Measurements from ENCODE around the gene RAB29.

RAB29 gene

DNA sequence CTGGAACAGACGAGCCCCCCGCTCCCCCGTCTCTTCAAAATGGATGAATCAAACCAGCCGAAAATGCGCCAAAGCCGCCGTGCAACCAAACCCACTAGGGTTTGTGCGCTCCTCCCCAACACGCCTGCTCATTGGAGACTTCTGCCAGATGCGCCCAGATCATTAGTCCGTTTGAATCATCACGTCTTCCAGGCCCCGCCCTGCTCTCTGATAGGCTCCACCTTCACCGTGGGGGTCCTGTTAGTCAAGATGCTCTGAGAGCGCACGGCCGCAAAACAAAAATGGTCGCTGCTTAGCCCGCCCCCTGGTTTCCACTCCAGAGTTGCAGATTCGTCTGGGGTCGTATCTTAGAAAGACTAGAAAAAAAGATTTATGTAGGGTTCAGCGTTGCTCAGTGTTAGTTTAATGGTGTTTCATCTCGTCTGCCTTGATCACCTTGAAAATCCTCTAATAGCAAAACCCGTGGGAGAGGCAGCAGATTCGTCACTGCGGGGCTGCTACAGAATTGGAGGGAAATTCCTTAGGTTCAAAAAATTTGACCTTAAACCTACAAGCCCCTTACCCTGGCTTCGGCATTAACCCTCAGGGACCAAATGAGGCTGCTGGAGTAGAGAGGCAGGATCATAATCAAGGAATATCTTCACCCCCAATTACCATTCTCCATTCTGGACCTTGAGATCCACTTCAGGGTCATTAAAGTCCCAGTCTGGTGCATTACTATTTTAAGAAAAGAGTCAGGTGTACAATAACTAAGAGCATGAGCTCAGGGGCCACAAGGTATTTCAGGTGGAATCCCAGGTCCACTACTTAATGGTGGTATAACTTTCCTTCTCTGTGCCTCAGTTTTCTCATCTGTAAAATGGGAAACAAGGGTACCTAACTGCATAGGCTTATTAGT lies 24.9 kb downstream of the RAB29 start, which contains the start of gene NUCKS1:
Gene NUCKS1, minus strand, starts transcription at position 45 of the 898 bp plus-strand sequence. CDS start 209 bp downstream, outside the sequence.
- Histone ChIP-seq H3K4me1 (ENCODE audit: control insufficient read depth, insufficient read depth, low read length) (0 out of 2 replicates have a peak, but pooled peaks cover 2% of the 10 kb centered on the region), H3K9me3 (ENCODE audit: control insufficient read depth, insufficient read depth, low read depth, low read length) (no peaks in the 10 kb centered on the region), H3K27ac (ENCODE audit: extremely low read depth, low read depth, low read length) (peak within 1 kb of the TSS; percentile 84), H3K4me3 (ENCODE audit: low read depth, low read length) (peak within 1 kb of the TSS; percentile 85), H3K36me3 (ENCODE audit: control insufficient read depth in 2 of 2, insufficient read depth in 1 of 2, low read length in 2 of 2) (peaks cover 0 to 10% of the 10 kb centered on the region in 2 experiments; a peak in 2 of 3 replicates)
- CTCF ChIA-PET, result interaction anchor here (0.6 to 1.7 kb wide), 2 partner anchors 91 to 1690 kb away, joined by 3 to 4 read pairs; no protein-coding TSS in a partner anchor
- POLR2A ChIA-PET, result interaction anchor here (0.6 to 2.4 kb wide), 6 partner anchors 16 to 1159 kb away, joined by 3 to 12 read pairs (median 5); partner anchors contain the start of genes ELK4, RAB29 and SLC45A3
- TF ChIP-seq, protein P1, sequence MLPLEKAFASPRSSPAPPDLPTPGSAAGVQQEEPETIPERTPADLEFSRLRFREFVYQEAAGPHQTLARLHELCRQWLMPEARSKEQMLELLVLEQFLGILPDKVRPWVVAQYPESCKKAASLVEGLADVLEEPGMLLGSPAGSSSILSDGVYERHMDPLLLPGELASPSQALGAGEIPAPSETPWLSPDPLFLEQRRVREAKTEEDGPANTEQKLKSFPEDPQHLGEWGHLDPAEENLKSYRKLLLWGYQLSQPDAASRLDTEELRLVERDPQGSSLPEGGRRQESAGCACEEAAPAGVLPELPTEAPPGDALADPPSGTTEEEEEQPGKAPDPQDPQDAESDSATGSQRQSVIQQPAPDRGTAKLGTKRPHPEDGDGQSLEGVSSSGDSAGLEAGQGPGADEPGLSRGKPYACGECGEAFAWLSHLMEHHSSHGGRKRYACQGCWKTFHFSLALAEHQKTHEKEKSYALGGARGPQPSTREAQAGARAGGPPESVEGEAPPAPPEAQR (tag by site-specific recombination; IDR thresholded peaks at IDR 0.05), result peak; percentile 74; the same call in 1 of the 2 replicates
- TF ChIP-seq, protein P2, sequence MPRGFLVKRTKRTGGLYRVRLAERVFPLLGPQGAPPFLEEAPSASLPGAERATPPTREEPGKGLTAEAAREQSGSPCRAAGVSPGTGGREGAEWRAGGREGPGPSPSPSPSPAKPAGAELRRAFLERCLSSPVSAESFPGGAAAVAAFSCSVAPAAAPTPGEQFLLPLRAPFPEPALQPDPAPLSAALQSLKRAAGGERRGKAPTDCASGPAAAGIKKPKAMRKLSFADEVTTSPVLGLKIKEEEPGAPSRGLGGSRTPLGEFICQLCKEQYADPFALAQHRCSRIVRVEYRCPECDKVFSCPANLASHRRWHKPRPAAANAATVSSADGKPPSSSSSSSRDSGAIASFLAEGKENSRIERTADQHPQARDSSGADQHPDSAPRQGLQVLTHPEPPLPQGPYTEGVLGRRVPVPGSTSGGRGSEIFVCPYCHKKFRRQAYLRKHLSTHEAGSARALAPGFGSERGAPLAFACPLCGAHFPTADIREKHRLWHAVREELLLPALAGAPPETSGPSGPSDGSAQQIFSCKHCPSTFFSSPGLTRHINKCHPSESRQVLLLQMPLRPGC (tag by site-specific recombination; IDR thresholded peaks at IDR 0.05), result peak; percentile 90
- no peak; the same call in 1 of the 2 replicates for TF ChIP-seq TRIM28 (IDR thresholded peaks at IDR 0.05; ENCODE audit: borderline replicate concordance, low read length)
- TF ChIP-seq ZNF560 (tag by site-specific recombination; IDR thresholded peaks at IDR 0.05; ENCODE audit: borderline replicate concordance), result no peak
- peak; percentile 70 for TF ChIP-seq ZNF24 (tag by site-specific recombination; IDR thresholded peaks at IDR 0.05)
- no peak for TF ChIP-seq OVOL3 (tag by site-specific recombination; IDR thresholded peaks at IDR 0.05)
- TF ChIP-seq ZNF549 (tag by site-specific recombination; IDR thresholded peaks at IDR 0.05), result no peak
- no peak for TF ChIP-seq ZNF416 (tag by site-specific recombination; IDR thresholded peaks at IDR 0.05)
- TF ChIP-seq RBAK (tag by site-specific recombination; IDR thresholded peaks at IDR 0.05), result no peak
- TF ChIP-seq, protein P3, sequence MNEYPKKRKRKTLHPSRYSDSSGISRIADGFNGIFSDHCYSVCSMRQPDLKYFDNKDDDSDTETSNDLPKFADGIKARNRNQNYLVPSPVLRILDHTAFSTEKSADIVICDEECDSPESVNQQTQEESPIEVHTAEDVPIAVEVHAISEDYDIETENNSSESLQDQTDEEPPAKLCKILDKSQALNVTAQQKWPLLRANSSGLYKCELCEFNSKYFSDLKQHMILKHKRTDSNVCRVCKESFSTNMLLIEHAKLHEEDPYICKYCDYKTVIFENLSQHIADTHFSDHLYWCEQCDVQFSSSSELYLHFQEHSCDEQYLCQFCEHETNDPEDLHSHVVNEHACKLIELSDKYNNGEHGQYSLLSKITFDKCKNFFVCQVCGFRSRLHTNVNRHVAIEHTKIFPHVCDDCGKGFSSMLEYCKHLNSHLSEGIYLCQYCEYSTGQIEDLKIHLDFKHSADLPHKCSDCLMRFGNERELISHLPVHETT (tag by site-specific recombination; IDR thresholded peaks at IDR 0.05), result peak; percentile 97
- TF ChIP-seq ZNF585B (tag by site-specific recombination; IDR thresholded peaks at IDR 0.05), result no peak
- TF ChIP-seq ZNF571 (tag by site-specific recombination; IDR thresholded peaks at IDR 0.05), result no peak
- no peak for TF ChIP-seq ZNF423 (tag by site-specific recombination; IDR thresholded peaks at IDR 0.05)
- peak; percentile 76; the same call in 1 of the 2 replicates for TF ChIP-seq ZEB2 (tag by site-specific recombination; IDR thresholded peaks at IDR 0.05)
- peak; percentile 75 for TF ChIP-seq ZNF629 (tag by site-specific recombination; IDR thresholded peaks at IDR 0.05)
- TF ChIP-seq, protein P4, sequence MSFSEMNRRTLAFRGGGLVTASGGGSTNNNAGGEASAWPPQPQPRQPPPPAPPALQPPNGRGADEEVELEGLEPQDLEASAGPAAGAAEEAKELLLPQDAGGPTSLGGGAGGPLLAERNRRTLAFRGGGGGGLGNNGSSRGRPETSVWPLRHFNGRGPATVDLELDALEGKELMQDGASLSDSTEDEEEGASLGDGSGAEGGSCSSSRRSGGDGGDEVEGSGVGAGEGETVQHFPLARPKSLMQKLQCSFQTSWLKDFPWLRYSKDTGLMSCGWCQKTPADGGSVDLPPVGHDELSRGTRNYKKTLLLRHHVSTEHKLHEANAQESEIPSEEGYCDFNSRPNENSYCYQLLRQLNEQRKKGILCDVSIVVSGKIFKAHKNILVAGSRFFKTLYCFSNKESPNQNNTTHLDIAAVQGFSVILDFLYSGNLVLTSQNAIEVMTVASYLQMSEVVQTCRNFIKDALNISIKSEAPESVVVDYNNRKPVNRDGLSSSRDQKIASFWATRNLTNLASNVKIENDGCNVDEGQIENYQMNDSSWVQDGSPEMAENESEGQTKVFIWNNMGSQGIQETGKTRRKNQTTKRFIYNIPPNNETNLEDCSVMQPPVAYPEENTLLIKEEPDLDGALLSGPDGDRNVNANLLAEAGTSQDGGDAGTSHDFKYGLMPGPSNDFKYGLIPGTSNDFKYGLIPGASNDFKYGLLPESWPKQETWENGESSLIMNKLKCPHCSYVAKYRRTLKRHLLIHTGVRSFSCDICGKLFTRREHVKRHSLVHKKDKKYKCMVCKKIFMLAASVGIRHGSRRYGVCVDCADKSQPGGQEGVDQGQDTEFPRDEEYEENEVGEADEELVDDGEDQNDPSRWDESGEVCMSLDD (tag by site-specific recombination; IDR thresholded peaks at IDR 0.05), result peak; percentile 91
- TF ChIP-seq, protein P5, sequence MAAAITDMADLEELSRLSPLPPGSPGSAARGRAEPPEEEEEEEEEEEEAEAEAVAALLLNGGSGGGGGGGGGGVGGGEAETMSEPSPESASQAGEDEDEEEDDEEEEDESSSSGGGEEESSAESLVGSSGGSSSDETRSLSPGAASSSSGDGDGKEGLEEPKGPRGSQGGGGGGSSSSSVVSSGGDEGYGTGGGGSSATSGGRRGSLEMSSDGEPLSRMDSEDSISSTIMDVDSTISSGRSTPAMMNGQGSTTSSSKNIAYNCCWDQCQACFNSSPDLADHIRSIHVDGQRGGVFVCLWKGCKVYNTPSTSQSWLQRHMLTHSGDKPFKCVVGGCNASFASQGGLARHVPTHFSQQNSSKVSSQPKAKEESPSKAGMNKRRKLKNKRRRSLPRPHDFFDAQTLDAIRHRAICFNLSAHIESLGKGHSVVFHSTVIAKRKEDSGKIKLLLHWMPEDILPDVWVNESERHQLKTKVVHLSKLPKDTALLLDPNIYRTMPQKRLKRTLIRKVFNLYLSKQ (tag by site-specific recombination; IDR thresholded peaks at IDR 0.05; ENCODE audit: borderline replicate concordance), result no peak
- no peak for TF ChIP-seq ZNF830 (tag by site-specific recombination; IDR thresholded peaks at IDR 0.05; ENCODE audit: low read depth)
- no peak for TF ChIP-seq ZFP3 (tag by site-specific recombination; IDR thresholded peaks at IDR 0.05; ENCODE audit: low read depth)
- TF ChIP-seq, protein P6, sequence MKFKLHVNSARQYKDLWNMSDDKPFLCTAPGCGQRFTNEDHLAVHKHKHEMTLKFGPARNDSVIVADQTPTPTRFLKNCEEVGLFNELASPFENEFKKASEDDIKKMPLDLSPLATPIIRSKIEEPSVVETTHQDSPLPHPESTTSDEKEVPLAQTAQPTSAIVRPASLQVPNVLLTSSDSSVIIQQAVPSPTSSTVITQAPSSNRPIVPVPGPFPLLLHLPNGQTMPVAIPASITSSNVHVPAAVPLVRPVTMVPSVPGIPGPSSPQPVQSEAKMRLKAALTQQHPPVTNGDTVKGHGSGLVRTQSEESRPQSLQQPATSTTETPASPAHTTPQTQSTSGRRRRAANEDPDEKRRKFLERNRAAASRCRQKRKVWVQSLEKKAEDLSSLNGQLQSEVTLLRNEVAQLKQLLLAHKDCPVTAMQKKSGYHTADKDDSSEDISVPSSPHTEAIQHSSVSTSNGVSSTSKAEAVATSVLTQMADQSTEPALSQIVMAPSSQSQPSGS (tag by site-specific recombination; IDR thresholded peaks at IDR 0.05; ENCODE audit: low read depth), result no peak
- TF ChIP-seq, protein P7, sequence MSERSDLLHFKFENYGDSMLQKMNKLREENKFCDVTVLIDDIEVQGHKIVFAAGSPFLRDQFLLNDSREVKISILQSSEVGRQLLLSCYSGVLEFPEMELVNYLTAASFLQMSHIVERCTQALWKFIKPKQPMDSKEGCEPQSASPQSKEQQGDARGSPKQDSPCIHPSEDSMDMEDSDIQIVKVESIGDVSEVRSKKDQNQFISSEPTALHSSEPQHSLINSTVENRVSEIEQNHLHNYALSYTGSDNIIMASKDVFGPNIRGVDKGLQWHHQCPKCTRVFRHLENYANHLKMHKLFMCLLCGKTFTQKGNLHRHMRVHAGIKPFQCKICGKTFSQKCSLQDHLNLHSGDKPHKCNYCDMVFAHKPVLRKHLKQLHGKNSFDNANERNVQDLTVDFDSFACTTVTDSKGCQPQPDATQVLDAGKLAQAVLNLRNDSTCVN (tag by site-specific recombination; optimal IDR thresholded peaks at IDR 0.05), result no peak
- TF ChIP-seq, protein P8, sequence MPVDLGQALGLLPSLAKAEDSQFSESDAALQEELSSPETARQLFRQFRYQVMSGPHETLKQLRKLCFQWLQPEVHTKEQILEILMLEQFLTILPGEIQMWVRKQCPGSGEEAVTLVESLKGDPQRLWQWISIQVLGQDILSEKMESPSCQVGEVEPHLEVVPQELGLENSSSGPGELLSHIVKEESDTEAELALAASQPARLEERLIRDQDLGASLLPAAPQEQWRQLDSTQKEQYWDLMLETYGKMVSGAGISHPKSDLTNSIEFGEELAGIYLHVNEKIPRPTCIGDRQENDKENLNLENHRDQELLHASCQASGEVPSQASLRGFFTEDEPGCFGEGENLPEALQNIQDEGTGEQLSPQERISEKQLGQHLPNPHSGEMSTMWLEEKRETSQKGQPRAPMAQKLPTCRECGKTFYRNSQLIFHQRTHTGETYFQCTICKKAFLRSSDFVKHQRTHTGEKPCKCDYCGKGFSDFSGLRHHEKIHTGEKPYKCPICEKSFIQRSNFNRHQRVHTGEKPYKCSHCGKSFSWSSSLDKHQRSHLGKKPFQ (tag by site-specific recombination; IDR thresholded peaks at IDR 0.05), result no peak; the same call in 1 of the 2 replicates

Measured in HEK293 (cell line).